Coronary artery (tissue), 2 donors: ENCODE results near the gene SNX18.
"Not testable (repeated sequence)": the region's sequence is repeated elsewhere in the genome, so short reads cannot be mapped to it uniquely, and the experiment has no call there.

ENCODE experiments used
- DNase-seq: peaks from one replicate; pipeline ENCODE4 v3.0.0-alpha.2; 2017; ENCODE audit warnings: low spot score
- H3K27ac ChIP-seq, 2 donors: fragments of 200-600 bp; sonication (generic); one replicate each; pipeline ENCODE4 v1.5.1; 2016 to 2019
- H3K4me3 ChIP-seq: fragments of 200-600 bp; sonication (generic); 2 replicates; pipeline ENCODE4 v1.5.1; 2016; ENCODE audit warnings: mild to moderate bottlenecking, moderate library complexity
- CTCF ChIP-seq: fragments of 200-600 bp; sonication (generic); IDR thresholded peaks from one replicate; pipeline ENCODE4 v1.5.1; 2019; ENCODE audit warnings: antibody characterized with exemption

The SNX18 gene

GRCh38 chr5:54480296-54480695 is 37.3 kb upstream of the SNX18 start:
- no peak for TF ChIP-seq CTCF

GRCh38 chr5:54484219-54484894 is 33.2 kb upstream of the SNX18 start:
- TF ChIP-seq CTCF = no peak

More at GRCh38 chr5:54480296-54480695, 37.3 kb upstream of the SNX18 start:
- H3K27ac ChIP-seq = no peak overlapping the region
- DNase-seq = no peak
- no peak overlapping the region for H3K4me3 ChIP-seq

DNA sequence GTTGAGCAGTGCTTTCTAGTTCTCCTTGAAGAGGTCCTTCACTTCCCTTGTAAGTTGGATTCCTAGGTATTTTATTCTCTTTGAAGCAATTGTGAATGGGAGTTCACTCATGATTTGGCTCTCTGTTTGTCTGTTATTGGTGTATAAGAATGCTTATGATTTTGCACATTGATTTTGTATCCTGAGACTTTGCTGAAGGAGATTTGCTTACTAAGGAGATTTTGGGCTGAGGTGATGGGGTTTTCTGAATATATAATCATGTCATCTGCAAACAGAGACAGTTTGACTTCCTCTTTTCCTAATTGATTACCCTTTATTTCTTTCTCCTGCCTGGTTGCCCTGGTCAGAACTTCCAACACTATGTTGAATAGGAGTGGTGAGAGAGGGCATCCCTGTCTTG is 31.9 kb upstream of the SNX18 start:
- H3K27ac ChIP-seq, DNase-seq, H3K4me3 ChIP-seq: not testable (repeated sequence)

More at GRCh38 chr5:54484219-54484894, 33.2 kb upstream of the SNX18 start:
- Histone ChIP-seq H3K4me3 (no peak overlapping the region), H3K27ac (no peak overlapping the region)
- no peak for DNase-seq

DNA sequence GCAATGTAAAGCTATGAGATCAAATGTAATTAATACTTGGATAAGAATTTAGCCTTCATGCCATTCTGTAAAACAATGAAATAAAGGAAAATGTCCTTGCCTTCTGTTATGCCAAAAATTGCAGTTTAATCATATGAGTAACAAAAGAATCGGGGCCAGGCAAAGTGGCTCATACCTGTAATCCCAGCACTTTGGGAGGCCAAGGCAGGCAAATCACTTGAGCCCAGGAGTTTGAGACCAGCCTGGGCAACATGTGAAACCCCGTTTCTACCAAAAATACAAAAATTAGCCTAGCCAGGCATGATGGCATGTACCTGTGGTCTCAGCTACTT is 27.9 kb upstream of the SNX18 start:
- H3K27ac ChIP-seq, DNase-seq, H3K4me3 ChIP-seq: not testable (repeated sequence)
- TF ChIP-seq CTCF = peak; percentile 24

DNA sequence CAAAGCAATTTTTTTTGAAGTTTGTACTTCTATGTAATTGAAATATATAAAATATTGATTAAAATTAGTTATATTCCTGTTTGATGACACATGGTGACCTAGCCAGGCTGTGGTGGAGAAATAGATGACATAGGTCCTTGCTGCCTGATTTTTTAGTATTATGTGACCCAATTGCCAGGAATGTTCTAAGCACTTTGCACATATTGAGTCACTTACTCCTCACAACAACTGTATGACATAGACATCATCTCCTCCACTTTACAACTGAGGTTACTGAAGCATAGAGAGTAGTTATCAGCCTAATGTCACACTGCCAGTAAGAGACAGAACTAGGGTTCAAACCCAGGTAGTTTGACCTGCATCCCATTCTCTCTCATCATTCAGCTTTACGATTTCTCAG is 26.2 kb upstream of the SNX18 start:
- DNase-seq = no peak
- H3K4me3 ChIP-seq = no peak overlapping the region
- no peak for TF ChIP-seq CTCF
- no peak overlapping the region for H3K27ac ChIP-seq

DNA sequence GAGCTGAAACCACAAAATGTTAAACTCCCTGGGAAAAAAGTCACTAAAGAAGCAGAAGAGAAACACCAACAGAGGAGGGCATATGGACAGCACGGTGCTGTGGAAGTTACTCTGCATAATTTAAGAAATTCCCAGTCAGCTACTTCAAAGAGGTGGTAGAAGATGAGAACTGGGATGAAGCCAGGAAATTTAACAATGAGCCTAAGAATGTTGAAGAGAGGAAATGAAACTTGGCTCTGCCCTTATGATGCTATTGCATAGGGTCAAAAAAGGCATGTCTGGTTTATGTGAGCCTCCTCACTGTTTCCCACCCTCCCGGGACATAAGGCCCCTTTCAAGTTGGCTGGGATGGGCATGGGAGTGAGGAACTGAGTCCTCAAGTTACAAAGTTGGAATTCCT is 25.4 kb upstream of the SNX18 start:
- H3K4me3 ChIP-seq = no peak overlapping the region
- DNase-seq = no peak
- H3K27ac ChIP-seq = no peak overlapping the region
- no peak for TF ChIP-seq CTCF

GRCh38 chr5:54495027-54495426 is 22.5 kb upstream of the SNX18 start:
- no peak for DNase-seq
- no peak for TF ChIP-seq CTCF
- Histone ChIP-seq H3K27ac (no peak overlapping the region), H3K4me3 (no peak overlapping the region)
